Astrocyte (in vitro differentiated cells and primary cell): Measurements from ENCODE around the gene CDH23.

Source experiments
- EZH2 ChIP-seq: IDR thresholded peaks from 2 replicates; pipeline ENCODE4 v1.6.1; 2012; ENCODE audit warnings: mild to moderate bottlenecking, low read length, inconsistent platforms; ENCODE audit not compliant: insufficient read depth
- TF ChIP-seq, protein P1 (sequence below): IDR thresholded peaks from 2 replicates; pipeline ENCODE4 v1.5.1; 2011; ENCODE audit warnings: low read depth, mild to moderate bottlenecking, inconsistent platforms, low read length, moderate library complexity; ENCODE audit not compliant: insufficient read depth

DNA sequence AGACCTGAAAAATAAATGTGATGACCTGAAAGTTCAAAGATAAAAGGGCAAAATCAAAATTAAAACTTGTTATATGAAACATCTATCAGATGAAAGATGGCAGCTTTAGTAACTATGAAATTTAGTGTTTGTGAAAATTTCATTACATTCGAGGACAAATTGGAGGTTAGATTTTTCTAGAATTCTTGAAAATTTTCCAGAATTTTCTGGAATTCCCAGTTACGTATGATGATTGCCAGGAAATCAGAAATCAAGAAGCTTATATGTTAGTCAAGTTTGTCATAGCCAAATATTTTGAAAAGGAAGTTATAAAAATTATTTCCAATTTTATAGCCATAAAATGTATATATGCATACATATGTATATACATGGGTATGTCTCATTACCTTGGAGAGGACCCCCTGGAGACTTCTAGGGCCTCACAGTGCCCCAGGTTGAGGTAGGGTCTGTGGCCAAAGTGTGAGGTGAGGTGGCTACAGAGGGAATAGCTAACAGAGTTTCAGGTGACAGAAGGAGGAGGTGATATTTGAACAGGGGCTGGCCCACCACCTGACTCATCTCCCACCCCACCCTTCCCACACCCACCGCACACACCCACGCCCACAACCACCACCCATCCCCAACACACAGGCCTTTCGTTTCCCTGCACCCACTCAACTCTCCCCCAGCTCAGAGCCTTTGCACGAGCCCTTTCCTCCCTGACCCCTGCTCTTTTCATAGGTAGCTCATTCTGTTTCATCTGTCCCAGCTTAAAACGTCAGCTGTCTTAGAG, 301.4 kb downstream of the CDH23 start:
- TF ChIP-seq, protein P1, sequence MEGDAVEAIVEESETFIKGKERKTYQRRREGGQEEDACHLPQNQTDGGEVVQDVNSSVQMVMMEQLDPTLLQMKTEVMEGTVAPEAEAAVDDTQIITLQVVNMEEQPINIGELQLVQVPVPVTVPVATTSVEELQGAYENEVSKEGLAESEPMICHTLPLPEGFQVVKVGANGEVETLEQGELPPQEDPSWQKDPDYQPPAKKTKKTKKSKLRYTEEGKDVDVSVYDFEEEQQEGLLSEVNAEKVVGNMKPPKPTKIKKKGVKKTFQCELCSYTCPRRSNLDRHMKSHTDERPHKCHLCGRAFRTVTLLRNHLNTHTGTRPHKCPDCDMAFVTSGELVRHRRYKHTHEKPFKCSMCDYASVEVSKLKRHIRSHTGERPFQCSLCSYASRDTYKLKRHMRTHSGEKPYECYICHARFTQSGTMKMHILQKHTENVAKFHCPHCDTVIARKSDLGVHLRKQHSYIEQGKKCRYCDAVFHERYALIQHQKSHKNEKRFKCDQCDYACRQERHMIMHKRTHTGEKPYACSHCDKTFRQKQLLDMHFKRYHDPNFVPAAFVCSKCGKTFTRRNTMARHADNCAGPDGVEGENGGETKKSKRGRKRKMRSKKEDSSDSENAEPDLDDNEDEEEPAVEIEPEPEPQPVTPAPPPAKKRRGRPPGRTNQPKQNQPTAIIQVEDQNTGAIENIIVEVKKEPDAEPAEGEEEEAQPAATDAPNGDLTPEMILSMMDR, result no peak
- no peak for TF ChIP-seq EZH2
